Esophagus squamous epithelium (tissue), 4 donors: ENCODE measurements around the gene KIF1A.

Experiments used
- CTCF ChIP-seq, 6 experiments: fragments of 450-650 bp in 4 of 6; fragments of 200-600 bp in 2 of 6; sonication (generic) in 2 of 6; IDR thresholded peaks; one replicate each; pipeline ENCODE4 v1.5.1; 2016 to 2019; ENCODE audit warnings: antibody characterized with exemption in 6 of 6, mild to moderate bottlenecking in 4 of 6, moderate library complexity in 4 of 6
- POLR2A ChIP-seq, 4 donors: fragments of 450-650 bp; IDR thresholded peaks; one replicate each; pipeline ENCODE4 v1.6.1; 2017; ENCODE audit warnings: antibody characterized with exemption in 4 of 4, mild to moderate bottlenecking in 4 of 4, moderate library complexity in 3 of 4

- TF ChIP-seq CTCF (IDR thresholded peaks at IDR 0.05) (no peak), POLR2A (IDR thresholded peaks at IDR 0.05) (no peak)
Observed at GRCh38 chr2:240760576-240761246, 59.3 kb downstream of the KIF1A start.
